GM19452 (cell line): ENCODE measurements around the gene NXPE4.
"Not testable (repeated sequence)": the region's sequence is repeated elsewhere in the genome, so short reads cannot be mapped to it uniquely, and the experiment has no call there.

ENCODE experiments used
- ATAC-seq: cut with Tn5 transposase; IDR thresholded peaks from one replicate; pipeline ENCODE4 v1.9.1; 2021; ENCODE audit not compliant: unreplicated experiment

The NXPE4 gene

GRCh38 chr11:114610984-114611944, 15.7 kb upstream of the NXPE4 start:
- no peak for ATAC-seq

GRCh38 chr11:114610550-114610949, 15.0 kb upstream of the NXPE4 start:
- ATAC-seq: no peak

DNA sequence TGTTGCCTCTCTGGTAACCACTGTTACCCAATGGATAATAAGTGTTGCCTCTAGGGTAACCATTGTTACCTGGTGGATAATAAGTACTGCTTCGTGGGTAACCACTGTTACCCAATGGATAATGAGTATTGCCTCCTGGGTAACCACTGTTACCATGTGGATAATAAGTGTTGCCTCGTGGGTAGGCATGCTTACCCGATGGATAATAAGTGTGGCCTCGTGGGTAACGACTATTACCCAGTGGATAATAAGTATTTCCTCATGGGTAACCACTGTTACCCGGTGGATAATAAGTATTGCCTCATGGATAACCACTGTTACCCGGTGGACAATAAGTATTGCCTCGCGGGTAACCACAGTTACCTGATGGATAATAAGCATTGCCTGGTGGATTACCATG, 13.8 kb upstream of the NXPE4 start:
- ATAC-seq: no peak

DNA sequence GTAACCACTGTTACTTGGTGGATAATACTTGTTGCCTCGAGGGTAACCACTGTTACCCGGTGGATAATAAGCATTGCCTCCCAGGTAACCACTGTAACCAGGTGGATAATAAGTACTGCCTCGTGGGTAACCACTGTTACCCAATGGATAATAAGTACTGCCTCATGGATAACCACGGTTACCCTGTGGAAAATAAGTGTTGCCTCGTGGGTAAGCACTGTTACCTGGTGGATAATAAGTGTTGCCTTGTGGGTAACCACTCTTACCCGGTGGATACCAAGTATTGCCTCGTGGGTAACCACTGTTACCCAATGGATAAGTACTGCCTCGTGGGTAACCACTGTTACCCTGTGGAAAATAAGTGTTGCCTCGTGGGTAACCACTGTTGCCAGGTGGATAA, 13.0 kb upstream of the NXPE4 start:
- not testable (repeated sequence) for ATAC-seq

DNA sequence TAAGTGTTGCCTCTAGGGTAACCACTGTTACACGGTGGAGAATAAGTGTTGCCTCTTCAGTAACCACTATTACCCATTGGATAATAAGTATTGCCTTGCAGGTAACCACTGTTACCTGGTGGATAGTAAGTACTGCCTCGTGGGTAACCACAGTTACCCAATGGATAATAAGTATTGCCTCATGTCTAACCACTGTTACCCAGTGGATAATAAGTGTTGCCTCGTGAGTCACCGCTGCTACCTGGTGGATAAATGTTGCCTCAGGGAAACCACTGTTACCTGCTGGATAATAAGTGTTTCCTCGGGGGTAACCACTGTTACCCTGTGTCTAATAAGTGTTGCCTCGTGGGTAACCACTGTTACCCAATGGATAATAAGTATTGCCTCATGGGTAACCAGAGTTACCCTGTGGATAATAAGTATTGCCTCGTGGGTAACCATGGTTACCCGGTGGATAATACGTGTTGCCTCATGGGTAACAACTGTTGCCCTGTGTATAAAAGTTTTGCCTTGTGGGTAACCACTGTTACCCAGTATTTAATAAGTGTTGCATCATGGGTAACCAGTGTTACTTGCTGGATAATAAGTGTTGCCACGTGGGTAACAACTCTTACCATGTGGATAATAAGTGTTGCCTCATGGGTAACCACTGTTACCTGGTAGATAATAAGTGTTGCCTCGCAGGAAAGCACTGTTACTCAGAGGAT, 12.3 kb upstream of the NXPE4 start:
- ATAC-seq: no peak

DNA sequence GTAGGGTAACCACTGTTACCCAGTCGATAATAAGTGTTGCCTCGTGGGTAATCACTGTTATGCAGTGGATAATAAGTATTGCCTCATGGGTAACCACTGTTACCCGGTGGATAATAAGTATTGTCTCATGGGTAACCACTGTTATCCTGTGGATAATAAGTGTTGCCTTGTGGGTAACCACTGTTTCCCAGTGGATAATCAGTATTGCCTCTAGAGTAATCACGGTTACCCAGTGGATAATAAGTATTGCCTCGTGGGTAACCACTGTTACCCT, 11.2 kb upstream of the NXPE4 start:
- ATAC-seq: not testable (repeated sequence)

DNA sequence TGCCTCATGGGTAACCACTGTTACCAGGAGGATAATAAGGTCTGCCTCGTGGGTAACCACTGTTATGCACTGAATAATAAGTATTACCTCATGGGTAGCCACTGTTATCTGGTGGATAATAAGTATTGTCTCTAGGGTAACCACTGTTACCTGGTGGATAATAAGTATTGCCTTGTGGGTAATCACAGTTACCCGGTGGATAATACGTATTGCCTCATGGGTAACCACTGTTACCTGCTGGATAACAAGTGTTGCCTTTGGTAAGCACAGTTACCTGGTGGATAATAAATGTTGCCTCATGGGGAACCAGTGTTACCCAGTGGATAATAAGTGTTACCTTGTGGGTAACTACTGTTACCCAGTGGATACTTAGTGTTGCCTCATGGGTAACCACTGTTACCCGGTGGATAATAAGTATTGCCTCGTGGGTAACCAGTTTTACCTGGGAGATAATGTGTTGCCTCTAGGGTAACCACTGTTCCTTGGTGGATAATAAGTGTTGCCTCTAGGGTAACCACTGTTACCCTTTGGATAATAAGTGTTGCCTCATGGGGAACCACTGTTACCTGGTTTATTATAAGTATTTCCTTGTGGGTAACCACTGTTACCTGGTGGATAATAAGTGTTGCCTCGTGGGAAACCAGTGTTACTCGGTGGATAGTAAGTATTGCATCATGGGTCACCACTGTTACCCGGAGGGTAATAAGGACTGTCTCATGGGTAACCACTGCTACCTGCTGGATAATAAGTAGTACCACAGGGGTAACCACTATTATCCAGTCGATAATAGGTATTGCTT, 10.6 kb upstream of the NXPE4 start:
- ATAC-seq: no peak

GRCh38 chr11:114605370-114605769, 9.8 kb upstream of the NXPE4 start:
- no peak for ATAC-seq

DNA sequence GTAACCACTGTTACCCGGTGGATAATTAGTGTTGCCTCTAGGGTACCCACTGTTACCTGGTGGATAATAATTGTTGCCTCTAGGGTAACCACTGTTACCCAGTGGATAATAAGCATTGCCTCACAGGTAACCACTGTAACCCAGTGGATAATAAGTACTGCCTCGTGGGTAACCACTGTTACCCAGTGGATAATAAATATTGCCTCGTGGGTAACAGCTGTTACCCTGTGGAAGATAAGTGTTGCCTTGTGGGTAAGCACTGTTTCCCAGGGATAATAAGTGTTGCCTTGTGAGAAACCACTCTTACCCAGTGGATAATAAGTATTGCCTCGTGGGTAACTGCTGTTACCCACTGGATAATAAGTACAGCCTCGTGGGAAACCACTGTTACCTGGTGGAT, 9.3 kb upstream of the NXPE4 start:
- no peak for ATAC-seq

GRCh38 chr11:114604179-114604813, 8.7 kb upstream of the NXPE4 start:
- no peak for ATAC-seq

- not testable (repeated sequence) for ATAC-seq
Measured at GRCh38 chr11:114603151-114603550, 7.6 kb upstream of the NXPE4 start.

GRCh38 chr11:114598461-114598860, 2.9 kb upstream of the NXPE4 start:
- ATAC-seq: no peak

DNA sequence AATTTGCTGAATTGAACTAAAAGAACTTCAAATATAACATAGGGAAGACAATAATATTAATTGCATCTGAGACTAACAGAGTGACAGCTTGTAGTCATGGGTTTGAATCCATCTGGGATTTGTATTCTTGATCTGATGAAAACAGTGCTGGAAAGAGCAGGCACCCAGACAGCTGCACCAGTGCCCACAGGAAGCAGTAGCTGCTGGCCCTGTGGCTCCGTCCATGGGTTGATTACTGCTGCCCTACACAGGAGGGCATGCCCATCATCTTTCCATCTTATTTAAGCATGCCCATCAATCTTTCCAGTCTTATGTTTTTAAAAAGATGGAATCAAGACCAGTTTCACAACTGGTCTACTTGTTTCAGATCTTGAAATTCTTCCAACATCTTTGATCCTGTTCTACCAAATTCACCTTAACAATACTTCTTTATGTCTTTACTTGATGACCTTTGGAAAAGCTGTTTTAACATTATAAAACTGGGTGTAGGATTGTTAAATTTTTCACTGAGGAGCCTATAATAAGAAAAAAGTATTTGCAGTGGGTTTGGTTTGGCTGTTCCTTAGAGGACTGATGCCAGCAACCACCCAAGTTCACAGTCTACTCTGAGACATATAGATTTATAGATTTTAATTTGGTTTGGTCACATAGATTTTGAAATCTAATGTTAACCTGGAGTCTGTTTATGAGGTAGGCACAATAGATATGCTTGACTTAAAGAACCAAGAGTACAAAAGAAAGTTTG, 761 bp upstream of the NXPE4 start:
- ATAC-seq: no peak

- no peak for ATAC-seq
Measured at GRCh38 chr11:114594703-114595102, 883 bp downstream of the NXPE4 start.

DNA sequence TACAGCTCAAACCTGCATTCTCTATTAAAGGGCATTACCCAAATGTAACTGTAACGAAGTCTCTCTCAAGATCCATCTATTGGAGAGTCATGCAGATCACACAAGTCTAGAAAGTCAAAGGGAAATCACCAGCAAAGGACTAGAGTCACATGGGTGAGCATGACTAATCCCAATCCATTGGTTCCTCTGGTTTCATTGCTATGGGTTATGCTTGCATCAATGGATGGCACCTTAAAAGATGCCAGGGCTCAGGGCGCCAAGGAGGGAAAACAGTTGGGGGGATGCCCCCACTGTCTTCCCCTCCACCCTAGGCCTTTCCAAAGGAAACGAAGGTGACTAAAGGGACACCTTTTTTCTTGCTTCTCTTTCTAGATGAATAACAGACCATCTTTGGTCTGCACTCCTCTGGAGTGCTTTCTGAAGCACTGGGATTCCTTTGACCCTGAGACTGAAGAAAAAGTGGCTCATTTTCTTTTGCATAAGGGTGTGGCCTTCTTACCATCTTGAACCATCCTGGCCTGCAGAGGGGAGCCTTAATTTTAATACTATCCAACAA, 8.1 kb downstream of the NXPE4 start:
- ATAC-seq: no peak

- no peak for ATAC-seq
Measured at GRCh38 chr11:114586797-114587196, 8.8 kb downstream of the NXPE4 start.

- no peak for ATAC-seq
Measured at GRCh38 chr11:114571712-114572111, 23.9 kb downstream of the NXPE4 start.

DNA sequence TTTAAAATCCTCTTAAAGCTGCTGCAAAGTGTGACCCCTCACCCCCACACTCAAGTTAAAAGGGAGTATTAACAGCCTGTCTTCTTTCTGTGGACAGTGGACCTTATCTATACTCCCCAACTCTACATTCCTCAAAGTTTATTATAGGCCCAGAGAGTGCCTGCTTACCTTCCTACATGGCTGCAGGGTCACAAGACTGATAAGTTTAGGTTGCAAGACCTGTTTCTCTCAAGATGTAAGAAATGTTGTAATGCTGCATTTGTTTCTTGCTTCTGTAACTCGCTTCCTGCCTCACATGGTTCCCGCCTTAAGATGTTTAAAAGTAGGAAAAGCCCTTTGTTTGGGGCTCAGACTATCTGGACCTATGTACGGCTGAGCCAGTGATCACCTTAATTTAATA, 25.8 kb downstream of the NXPE4 start:
- ATAC-seq: no peak

GRCh38 chr11:114566276-114566675, 29.3 kb downstream of the NXPE4 start:
- ATAC-seq: no peak

DNA sequence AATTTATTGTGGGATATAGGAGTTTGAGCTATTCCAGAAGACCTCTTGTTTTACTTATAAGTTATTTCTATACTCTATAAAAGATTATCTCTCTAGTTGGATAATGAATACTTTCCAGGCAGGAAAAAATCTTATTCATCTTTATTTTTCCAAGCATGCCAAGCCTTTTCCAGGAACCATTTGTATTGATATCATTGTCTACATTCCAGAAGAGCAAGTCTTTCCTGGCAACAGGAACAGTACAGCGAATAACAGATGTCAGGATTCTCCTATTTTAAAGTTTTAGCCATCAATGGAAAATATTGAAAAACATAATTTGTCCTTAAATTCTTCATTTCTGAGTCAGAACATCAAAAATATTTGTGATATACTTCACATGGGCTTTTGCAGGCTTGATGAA, 30.8 kb downstream of the NXPE4 start:
- ATAC-seq: no peak
